ENCODE results near the gene EFCAB10.
"Not testable (repeated sequence)": the region's sequence is repeated elsewhere in the genome, so short reads cannot be mapped to it uniquely, and the experiment has no call there.

GRCh38 chr7:105524423-105524822 is 56.9 kb downstream of the EFCAB10 start:
- TF ChIP-seq CTCF (IDR thresholded peaks at IDR 0.05; ENCODE audit: low read depth, low read length, poor library complexity, severe bottlenecking); EZH2phosphoT487 (IDR thresholded peaks at IDR 0.05; ENCODE audit: borderline replicate concordance, low read length): not testable (repeated sequence)

Data from DOHH2 (cell line).